ENCODE data around the gene ZNF773.
"Not testable (repeated sequence)": the region's sequence is repeated elsewhere in the genome, so short reads cannot be mapped to it uniquely, and the experiment has no call there.

- TF ChIP-seq CTCF (IDR thresholded peaks at IDR 0.05; ENCODE audit: poor library complexity); EZH2 (IDR thresholded peaks at IDR 0.05; ENCODE audit: borderline replicate concordance); EZH2phosphoT487 (IDR thresholded peaks at IDR 0.05; ENCODE audit: low read depth, severe bottlenecking, unreplicated experiment): not testable (repeated sequence)
Observed at GRCh38 chr19:57499332-57499679, 432 bp upstream of the ZNF773 start.
